Activated CD4-positive, CD25-positive, alpha-beta regulatory T cell treated with anti-CD3 and anti-CD28 coated beads, Interleukin-2, amount 50 U/mL, for 72 hours (primary cell): ENCODE measurements around the gene ITPRIPL2.

Source experiments
- DNase-seq: peaks from one replicate; pipeline ENCODE4 v3.0.0; 2021

The ITPRIPL2 gene

GRCh38 chr16:19123535-19124178 lies 9.9 kb downstream of the ITPRIPL2 start:
- no peak for DNase-seq

- no peak for DNase-seq
Measured at GRCh38 chr16:19126300-19126699, 12.5 kb downstream of the ITPRIPL2 start.

GRCh38 chr16:19127205-19127604 lies 13.4 kb downstream of the ITPRIPL2 start:
- DNase-seq, result no peak

GRCh38 chr16:19127674-19128131 lies 13.9 kb downstream of the ITPRIPL2 start:
- no peak for DNase-seq

GRCh38 chr16:19128454-19129200 lies 14.9 kb downstream of the ITPRIPL2 start:
- no peak for DNase-seq

- no peak for DNase-seq
Measured at GRCh38 chr16:19130385-19130784, 16.6 kb downstream of the ITPRIPL2 start.

GRCh38 chr16:19130852-19131824 lies 17.4 kb downstream of the ITPRIPL2 start:
- no peak for DNase-seq

- no peak for DNase-seq
Measured at GRCh38 chr16:19131825-19132218, 18.1 kb downstream of the ITPRIPL2 start.

- no peak for DNase-seq
Measured at GRCh38 chr16:19132255-19132654, 18.5 kb downstream of the ITPRIPL2 start.

- DNase-seq, result no peak
Measured at GRCh38 chr16:19132898-19133297, 19.1 kb downstream of the ITPRIPL2 start.

- DNase-seq, result no peak
Measured at GRCh38 chr16:19133600-19133999, 19.8 kb downstream of the ITPRIPL2 start.

- DNase-seq, result no peak
Measured at GRCh38 chr16:19135201-19135842, 21.6 kb downstream of the ITPRIPL2 start.

- no peak for DNase-seq
Measured at GRCh38 chr16:19135896-19136438, 22.2 kb downstream of the ITPRIPL2 start.

- no peak for DNase-seq
Measured at GRCh38 chr16:19136549-19137196, 22.9 kb downstream of the ITPRIPL2 start.

- DNase-seq, result no peak
Measured at GRCh38 chr16:19137201-19138128, 23.7 kb downstream of the ITPRIPL2 start.

- no peak for DNase-seq
Measured at GRCh38 chr16:19138601-19139000, 24.8 kb downstream of the ITPRIPL2 start.

- DNase-seq, result no peak
Measured at GRCh38 chr16:19139436-19140091, 25.8 kb downstream of the ITPRIPL2 start.

GRCh38 chr16:19140396-19140795 lies 26.6 kb downstream of the ITPRIPL2 start:
- no peak for DNase-seq

GRCh38 chr16:19142939-19143598 lies 29.3 kb downstream of the ITPRIPL2 start:
- DNase-seq, result no peak

GRCh38 chr16:19143599-19143956 lies 29.8 kb downstream of the ITPRIPL2 start:
- no peak for DNase-seq
